GM21723 (cell line): ENCODE results near the gene CIBAR2.

Source experiments
- ATAC-seq: cut with Tn5 transposase; IDR thresholded peaks from one replicate; pipeline ENCODE4 v1.9.1; 2021; ENCODE audit warnings: mild to moderate bottlenecking, moderate library complexity; ENCODE audit not compliant: unreplicated experiment

The CIBAR2 gene

GRCh38 chr16:85103114-85104079, 8.9 kb downstream of the CIBAR2 start:
- ATAC-seq, result peak; percentile 50

- ATAC-seq, result no peak
These were observed 10.2 kb downstream of the CIBAR2 start for GRCh38 chr16:85101956-85102630.

DNA sequence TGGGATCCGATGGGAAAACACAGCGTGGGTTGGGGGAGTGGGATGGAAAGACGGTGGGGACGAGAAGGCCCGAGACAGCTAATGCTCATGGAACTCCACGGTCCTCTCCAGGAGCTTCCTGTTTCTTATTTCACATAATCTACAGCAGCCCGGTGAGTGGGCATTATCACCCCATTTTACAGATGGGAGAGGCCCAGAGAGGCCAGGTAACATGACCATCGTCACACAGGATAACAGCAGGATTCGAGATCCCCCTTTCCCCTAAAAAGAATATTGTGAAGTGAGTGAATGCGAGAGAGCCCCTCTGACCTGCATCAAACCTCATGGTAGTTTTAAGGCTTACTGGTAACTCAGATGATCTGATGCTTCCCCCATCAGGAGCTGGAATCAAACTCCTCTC, 12.0 kb downstream of the CIBAR2 start:
- ATAC-seq, result no peak

DNA sequence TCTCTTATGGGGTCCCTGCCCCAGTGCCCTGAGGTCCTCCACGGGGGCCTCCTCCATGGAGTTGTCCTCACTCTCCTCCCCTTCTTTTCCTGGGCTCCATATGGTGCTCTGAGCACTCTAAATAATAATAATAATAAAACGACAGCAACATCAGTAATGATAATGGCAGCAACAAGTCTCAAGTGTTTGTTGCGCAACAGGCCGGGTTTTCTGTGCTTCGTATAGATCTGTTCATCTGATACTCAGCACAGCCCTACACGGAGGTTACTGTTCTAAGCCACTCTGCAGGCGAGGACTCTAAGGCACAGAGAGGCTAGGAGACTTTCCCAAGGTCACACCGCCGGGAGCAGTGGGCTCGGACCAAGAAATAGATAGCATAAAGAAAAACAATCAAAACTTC, 13.7 kb downstream of the CIBAR2 start:
- no peak for ATAC-seq

- ATAC-seq, result no peak
These were observed 15.4 kb downstream of the CIBAR2 start for GRCh38 chr16:85096921-85097320.

- ATAC-seq, result no peak
These were observed 17.5 kb downstream of the CIBAR2 start for GRCh38 chr16:85094812-85095211.

DNA sequence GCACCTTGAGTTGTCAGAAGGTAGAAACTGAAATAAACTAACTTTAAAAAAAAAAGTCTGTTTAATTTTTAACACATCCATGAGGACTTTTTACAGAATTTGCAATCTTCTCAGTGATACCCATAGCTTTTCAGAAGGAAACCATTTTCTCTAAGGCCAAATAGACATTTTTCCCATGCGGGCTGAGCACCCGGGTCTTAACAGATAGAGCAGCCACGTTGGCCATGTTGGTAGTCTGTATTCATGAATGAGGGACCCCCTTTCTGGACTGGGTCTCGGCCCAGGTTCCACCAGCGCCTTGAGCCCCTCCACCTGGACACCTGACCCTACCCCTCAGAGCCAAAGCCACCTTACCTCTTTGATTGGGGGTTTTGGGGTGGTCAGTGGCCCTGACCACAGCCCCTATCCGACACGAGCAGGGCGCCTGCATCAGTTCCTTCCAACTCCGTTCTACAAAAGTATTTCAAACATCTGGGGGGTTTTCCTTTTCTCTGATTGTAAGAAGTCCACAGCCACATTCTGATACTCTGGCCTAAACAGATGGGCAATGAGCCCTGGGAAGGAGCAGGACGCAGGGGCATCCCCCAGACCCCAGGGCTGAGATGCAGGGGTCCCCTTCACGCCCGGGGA, 18.0 kb downstream of the CIBAR2 start:
- no peak for ATAC-seq

- ATAC-seq, result no peak
These were observed 18.6 kb downstream of the CIBAR2 start for GRCh38 chr16:85093705-85094104.

DNA sequence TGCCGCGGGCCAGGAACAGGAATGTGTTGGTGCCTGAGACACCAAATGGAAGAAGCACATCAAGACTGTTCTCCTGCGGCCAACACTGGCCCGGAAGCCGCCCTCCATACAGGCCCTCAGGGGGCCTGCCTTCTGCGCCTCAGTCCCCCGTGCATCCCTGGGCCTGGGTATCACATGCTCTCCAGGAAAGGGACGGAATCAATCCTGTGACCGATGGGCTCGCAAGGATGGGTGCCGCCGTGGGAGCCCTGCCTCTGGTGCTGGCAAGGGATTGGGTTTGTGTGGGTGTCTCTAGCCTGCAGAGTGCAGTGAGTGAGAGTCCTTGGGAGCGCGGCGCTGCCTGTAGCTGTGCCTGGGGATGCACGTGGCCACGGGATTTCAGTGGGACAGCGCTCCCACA, 19.4 kb downstream of the CIBAR2 start:
- no peak for ATAC-seq

DNA sequence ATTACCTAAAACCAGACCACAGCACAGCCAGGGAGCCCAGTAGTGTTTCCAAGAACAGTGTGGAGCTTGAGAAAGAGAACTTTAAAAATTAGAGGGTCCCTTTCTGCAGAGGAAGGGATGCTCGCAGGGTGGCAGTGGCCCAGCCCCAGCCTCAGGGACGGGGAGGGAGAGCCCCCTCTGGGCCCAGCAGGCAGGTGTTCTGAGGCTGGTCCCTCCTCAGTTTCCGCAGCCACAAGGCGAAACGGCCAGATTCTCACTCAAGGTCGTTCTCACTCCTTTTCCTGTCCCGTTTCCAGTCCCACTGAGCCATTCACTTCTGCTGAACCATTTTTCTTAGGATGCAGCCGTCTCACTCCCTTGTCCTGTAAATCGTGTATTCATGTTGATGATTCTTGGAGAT, 20.0 kb downstream of the CIBAR2 start:
- ATAC-seq, result no peak

DNA sequence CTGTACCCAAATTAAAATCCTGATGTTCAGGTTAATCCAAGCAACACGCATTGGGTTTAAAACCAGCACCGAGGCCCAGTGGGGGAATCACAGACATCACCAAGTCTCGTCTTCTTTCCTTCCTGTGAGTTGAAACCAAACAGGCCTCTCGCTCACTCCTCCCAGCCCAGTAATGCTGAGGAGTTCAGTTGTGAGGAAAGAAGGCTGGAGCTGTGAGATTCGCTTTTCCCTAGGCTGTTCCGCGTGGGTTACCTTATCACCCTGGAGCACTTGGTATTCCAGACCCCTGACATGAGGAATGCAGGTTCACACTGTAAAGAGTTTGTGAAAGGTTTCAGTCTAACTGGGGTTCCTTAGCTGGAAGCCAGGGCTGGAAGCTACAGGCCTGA, 20.8 kb downstream of the CIBAR2 start:
- no peak for ATAC-seq

DNA sequence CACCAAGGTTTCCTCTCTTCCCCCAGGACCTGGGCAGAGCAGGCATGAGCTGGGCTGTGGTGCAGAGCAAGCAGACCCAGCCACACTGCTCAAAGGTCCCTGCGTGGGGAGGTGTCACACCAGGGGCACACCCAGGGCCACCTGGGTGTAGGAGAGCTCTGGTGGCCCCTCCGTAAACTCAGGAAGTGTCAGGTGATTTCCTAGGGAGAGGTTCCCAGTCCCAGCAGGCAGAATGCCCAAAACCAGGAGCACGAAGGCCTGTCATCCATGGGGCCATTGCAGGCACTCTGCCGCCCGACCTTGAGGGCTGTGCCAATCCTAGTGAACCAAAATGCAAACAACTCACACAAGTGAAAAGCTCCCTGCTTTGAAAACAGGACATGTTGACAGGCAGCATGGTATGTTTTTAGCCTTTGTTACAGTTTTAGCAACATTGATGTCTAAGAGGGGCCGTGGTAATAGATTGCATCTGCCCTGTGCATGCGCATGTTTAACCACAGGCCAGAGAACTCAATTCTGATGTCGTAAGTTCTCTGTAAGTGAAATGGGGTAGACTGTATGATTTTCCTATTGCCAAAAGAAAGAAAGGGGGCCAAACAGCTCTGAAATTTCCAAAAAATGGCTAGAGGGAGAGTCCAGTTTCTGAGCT, 21.3 kb downstream of the CIBAR2 start:
- ATAC-seq, result no peak

GRCh38 chr16:85090181-85090580, 22.1 kb downstream of the CIBAR2 start:
- ATAC-seq, result no peak

DNA sequence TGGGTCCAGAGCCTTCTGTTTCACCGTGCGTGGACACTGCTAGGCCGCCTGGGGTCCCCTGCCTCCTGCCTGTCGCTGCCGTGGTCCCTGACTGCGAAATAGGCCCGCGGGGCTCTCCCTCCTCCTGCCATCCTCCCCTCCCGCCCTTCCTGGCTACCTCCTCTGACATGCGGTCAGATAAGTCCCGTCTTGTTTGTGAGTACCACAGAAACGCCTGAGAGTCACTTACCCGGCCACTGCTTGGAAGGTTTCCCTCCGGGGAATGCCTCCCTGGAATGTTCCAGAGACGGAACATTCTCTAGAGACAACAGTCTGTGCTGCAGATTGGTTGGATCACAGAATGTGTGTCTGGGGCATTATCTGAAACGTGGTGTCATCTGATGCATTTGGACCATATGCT, 22.7 kb downstream of the CIBAR2 start:
- ATAC-seq, result no peak

GRCh38 chr16:85088570-85089199, 23.6 kb downstream of the CIBAR2 start:
- ATAC-seq, result no peak

GRCh38 chr16:85087899-85088569, 24.2 kb downstream of the CIBAR2 start:
- no peak for ATAC-seq

DNA sequence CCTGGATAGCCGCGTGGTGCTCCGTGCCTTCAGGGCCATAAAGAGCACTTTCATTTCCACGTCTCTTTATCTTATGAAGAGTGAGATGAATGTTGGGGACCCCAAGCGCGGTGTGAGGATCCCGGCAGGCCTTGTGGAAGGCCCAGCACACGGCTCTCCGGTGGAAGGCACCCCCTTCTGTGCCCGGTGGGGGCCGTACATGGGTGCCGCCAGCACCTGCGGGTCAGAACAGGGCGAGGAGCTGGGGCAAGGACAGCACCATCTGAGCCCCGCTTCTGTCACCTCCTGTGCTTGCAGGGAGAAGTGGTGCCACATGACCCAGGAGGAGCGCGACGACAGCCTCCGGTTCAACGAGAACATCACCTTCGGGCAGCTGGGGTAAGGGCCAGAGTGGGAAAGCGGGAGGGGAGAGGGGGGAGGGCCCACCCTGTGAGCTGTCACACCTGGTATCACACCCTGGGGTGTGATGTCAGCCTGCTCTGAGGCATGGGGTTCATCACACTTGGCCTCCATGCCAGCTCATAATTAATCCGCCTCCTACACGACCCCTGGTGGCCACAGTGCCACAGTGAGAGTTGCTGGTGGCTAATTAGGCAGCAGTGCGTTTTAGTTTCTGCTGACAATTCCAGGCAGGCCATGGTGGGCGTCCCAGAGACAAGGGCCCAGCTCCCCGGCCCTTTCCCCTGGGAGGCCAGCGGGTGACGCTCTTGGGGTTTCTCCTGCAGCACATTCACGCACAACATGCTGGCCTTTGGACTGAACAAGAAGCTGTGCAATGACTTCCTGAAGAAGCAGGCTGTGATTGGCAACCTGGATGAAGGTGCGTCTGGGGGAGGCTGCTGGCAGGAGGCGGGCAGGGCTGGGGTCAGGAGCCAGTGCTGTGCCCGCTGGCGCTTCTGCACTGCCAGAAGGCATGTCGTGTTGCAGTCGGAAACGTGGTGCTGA, 25.7 kb downstream of the CIBAR2 start:
- no peak for ATAC-seq

DNA sequence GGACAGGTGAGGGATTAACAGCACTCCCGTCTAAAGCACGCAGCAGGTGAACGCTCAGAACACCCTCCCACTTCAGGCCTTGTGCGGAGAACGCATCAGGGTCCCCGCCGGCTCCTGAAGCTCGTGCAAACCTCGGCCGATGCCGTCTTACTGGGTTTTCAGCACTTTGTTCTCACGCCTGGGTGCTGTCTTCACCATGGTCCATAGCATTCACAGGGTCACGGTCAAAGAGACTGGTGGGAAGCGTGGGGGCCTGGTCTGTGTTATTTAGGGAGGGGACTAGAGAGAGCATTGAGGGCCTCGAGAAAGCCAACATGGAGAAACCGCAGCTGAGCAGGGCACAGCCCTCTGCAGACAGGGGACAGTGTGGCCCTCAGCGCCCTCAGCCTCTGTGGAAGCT, 26.6 kb downstream of the CIBAR2 start:
- ATAC-seq, result no peak

- no peak for ATAC-seq
These were observed 27.3 kb downstream of the CIBAR2 start for GRCh38 chr16:85084841-85085510.
